ENCODE measurements around the gene MEIS1.
A peak's percentile ranks its signal among the peaks of the same experiment; 100 is the strongest.

The MEIS1 gene

DNA sequence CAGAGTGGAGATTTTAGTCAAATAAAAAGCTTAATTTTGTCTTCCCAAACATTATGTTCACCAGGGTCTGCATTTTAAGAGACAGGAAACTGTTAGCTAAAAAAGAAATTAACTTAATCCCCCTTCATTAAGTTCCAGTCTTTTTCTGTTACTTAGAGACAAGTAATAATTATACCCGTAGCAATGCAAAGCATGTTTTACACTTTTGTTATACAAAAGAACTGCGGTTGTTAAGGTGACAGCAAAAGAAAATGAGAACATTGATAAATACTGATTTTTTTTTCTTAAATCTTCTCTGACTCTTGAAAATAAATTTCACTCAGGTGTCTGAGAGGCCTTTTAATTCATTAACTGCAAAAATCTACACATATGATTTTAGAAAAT, 101.4 kb downstream of the MEIS1 start:
- no peak overlapping the region for H2BK15ac ChIP-seq (ENCODE audit: low read length)
- no CpG with 5 or more reads among the region's 2 CpGs for WGBS, 2 donors (ENCODE audit: extremely low coverage in 2 of 2, insufficient read length in 2 of 2, insufficient replicate concordance in 1 of 2)
- no peak overlapping the region for H4K91ac ChIP-seq (ENCODE audit: low read depth, low read length, poor library complexity)
- no peak overlapping the region for H2BK120ac ChIP-seq (ENCODE audit: low read depth, low read length)
- H3K14ac ChIP-seq (ENCODE audit: low read length) = no peak overlapping the region
- no peak overlapping the region for H2AFZ ChIP-seq (ENCODE audit: low read length)
- no peak overlapping the region for H4K8ac ChIP-seq (ENCODE audit: low read depth, low read length)
- H3K4me1 ChIP-seq (ENCODE audit: control insufficient read depth in 2 of 2, insufficient read depth in 1 of 2, low read depth in 1 of 2, low read length in 2 of 2) = peaks cover 2 to 31% of the 10 kb centered on the region in 2 donors
- no peak overlapping the region for H3K23ac ChIP-seq (ENCODE audit: low read depth, low read length, poor library complexity)
- no peak overlapping the region for H2AK5ac ChIP-seq (ENCODE audit: low read depth, low read length)
- H2BK12ac ChIP-seq (ENCODE audit: low read length) = no peak overlapping the region
- H3K18ac ChIP-seq (ENCODE audit: low read length) = no peak overlapping the region
- H3K4me3 ChIP-seq (ENCODE audit: low read length in 2 of 2) = no peak overlapping the region
- H2BK5ac ChIP-seq (ENCODE audit: low read length) = no peak overlapping the region
- DNase-seq (ENCODE audit: low spot score) = no peak
- H3K4me2 ChIP-seq (ENCODE audit: insufficient read depth, low read length, poor library complexity, severe bottlenecking) = no peak overlapping the region
- no peaks in the 10 kb centered on the region for H3K36me3 ChIP-seq (replicated peaks in 1 of 2; ENCODE audit: control insufficient read depth in 2 of 2, insufficient read depth in 2 of 2, low read length in 2 of 2)
- H3K9me3 ChIP-seq (replicated peaks in 1 of 2; ENCODE audit: control insufficient read depth in 2 of 2, insufficient read depth in 1 of 2, low read depth in 1 of 2, low read length in 2 of 2) = no peaks in the 10 kb centered on the region
- H3K27me3 ChIP-seq (ENCODE audit: control insufficient read depth in 3 of 3, insufficient read depth in 3 of 3, low read depth in 1 of 3, low read length in 3 of 3) = no peaks in the 10 kb centered on the region
- H3K79me1 ChIP-seq (ENCODE audit: low read depth, low read length) = no peaks in the 10 kb centered on the region
- H3K9ac ChIP-seq (ENCODE audit: low read depth, low read length, poor library complexity) = no peak overlapping the region
- H3K4ac ChIP-seq (ENCODE audit: low read length) = no peak overlapping the region
- no peak overlapping the region for H3K27ac ChIP-seq (replicated peaks; ENCODE audit: low read length)

- no peak overlapping the region for H2BK5ac ChIP-seq (ENCODE audit: low read length)
- H3K79me1 ChIP-seq (ENCODE audit: low read depth, low read length) = no peaks in the 10 kb centered on the region
- no peak overlapping the region for H2AK5ac ChIP-seq (ENCODE audit: low read depth, low read length)
- H3K14ac ChIP-seq (ENCODE audit: low read length) = no peak overlapping the region
- no peak overlapping the region for H3K9ac ChIP-seq (ENCODE audit: low read depth, low read length, poor library complexity)
- H4K91ac ChIP-seq (ENCODE audit: low read depth, low read length, poor library complexity) = no peak overlapping the region
- H3K4me3 ChIP-seq (ENCODE audit: low read length in 2 of 2) = no peak overlapping the region
- no peak overlapping the region for H2AFZ ChIP-seq (ENCODE audit: low read length)
- H2BK15ac ChIP-seq (ENCODE audit: low read length) = no peak overlapping the region
- no peak overlapping the region for H3K18ac ChIP-seq (ENCODE audit: low read length)
- H3K4me2 ChIP-seq (ENCODE audit: insufficient read depth, low read length, poor library complexity, severe bottlenecking) = no peak overlapping the region
- no peak overlapping the region for H3K23ac ChIP-seq (ENCODE audit: low read depth, low read length, poor library complexity)
- peak; percentile 20 for DNase-seq (ENCODE audit: low spot score)
- H3K27me3 ChIP-seq (ENCODE audit: control insufficient read depth in 3 of 3, insufficient read depth in 3 of 3, low read depth in 1 of 3, low read length in 3 of 3) = no peaks in the 10 kb centered on the region
- H2BK12ac ChIP-seq (ENCODE audit: low read length) = no peak overlapping the region
- no peak overlapping the region for H3K27ac ChIP-seq (replicated peaks; ENCODE audit: low read length)
- WGBS, 2 donors (ENCODE audit: extremely low coverage in 2 of 2, insufficient read length in 2 of 2, insufficient replicate concordance in 1 of 2) = no CpG with 5 or more reads among the region's 2 CpGs
- H3K36me3 ChIP-seq (replicated peaks in 1 of 2; ENCODE audit: control insufficient read depth in 2 of 2, insufficient read depth in 2 of 2, low read length in 2 of 2) = no peaks in the 10 kb centered on the region
- H2BK120ac ChIP-seq (ENCODE audit: low read depth, low read length) = no peak overlapping the region
- H3K4ac ChIP-seq (ENCODE audit: low read length) = no peak overlapping the region
- no peak overlapping the region for H4K8ac ChIP-seq (ENCODE audit: low read depth, low read length)
- peaks cover 4 to 34% of the 10 kb centered on the region in 2 donors for H3K4me1 ChIP-seq (ENCODE audit: control insufficient read depth in 2 of 2, insufficient read depth in 1 of 2, low read depth in 1 of 2, low read length in 2 of 2)
- no peaks in the 10 kb centered on the region for H3K9me3 ChIP-seq (replicated peaks in 1 of 2; ENCODE audit: control insufficient read depth in 2 of 2, insufficient read depth in 1 of 2, low read depth in 1 of 2, low read length in 2 of 2)
These were observed 102.1 kb downstream of the MEIS1 start for GRCh38 chr2:66536997-66537396.

DNA sequence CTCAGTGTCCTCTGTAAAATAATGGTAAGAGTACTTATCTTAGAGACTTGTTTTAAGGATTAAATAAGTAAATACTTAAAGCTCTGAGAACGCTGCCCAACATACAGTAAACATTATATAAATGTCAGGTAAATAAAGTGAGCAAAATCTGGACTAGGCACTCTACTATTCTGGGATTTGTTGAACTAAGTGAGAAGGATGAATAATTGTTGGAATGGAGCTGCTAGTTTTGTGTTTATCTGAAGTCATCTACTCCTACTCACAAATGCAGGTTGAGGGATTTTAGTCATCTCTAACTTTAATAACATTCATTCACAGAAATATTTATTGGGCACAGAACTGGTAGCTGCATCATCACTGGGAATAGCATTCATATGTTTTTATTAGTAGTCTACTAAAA, 103.4 kb downstream of the MEIS1 start:
- Histone ChIP-seq H2AFZ (ENCODE audit: low read length) (no peak overlapping the region), H3K9me3 (replicated peaks in 1 of 2; ENCODE audit: control insufficient read depth in 2 of 2, insufficient read depth in 1 of 2, low read depth in 1 of 2, low read length in 2 of 2) (no peaks in the 10 kb centered on the region), H4K91ac (ENCODE audit: low read depth, low read length, poor library complexity) (no peak overlapping the region), H3K4me1 (ENCODE audit: control insufficient read depth in 2 of 2, insufficient read depth in 1 of 2, low read depth in 1 of 2, low read length in 2 of 2) (peaks cover 4 to 37% of the 10 kb centered on the region in 2 donors), H3K4ac (ENCODE audit: low read length) (no peak overlapping the region), H2BK5ac (ENCODE audit: low read length) (no peak overlapping the region), H2BK15ac (ENCODE audit: low read length) (no peak overlapping the region), H3K27ac (replicated peaks; ENCODE audit: low read length) (no peak overlapping the region), H3K36me3 (replicated peaks in 1 of 2; ENCODE audit: control insufficient read depth in 2 of 2, insufficient read depth in 2 of 2, low read length in 2 of 2) (no peaks in the 10 kb centered on the region), H2BK12ac (ENCODE audit: low read length) (no peak overlapping the region), H3K79me1 (ENCODE audit: low read depth, low read length) (no peaks in the 10 kb centered on the region), H3K4me2 (ENCODE audit: insufficient read depth, low read length, poor library complexity, severe bottlenecking) (no peak overlapping the region), H2AK5ac (ENCODE audit: low read depth, low read length) (no peak overlapping the region), H3K14ac (ENCODE audit: low read length) (no peak overlapping the region), H3K27me3 (ENCODE audit: control insufficient read depth in 3 of 3, insufficient read depth in 3 of 3, low read depth in 1 of 3, low read length in 3 of 3) (no peaks in the 10 kb centered on the region), H2BK120ac (ENCODE audit: low read depth, low read length) (no peak overlapping the region), H3K4me3 (ENCODE audit: low read length in 2 of 2) (no peak overlapping the region), H3K23ac (ENCODE audit: low read depth, low read length, poor library complexity) (no peak overlapping the region), H3K18ac (ENCODE audit: low read length) (no peak overlapping the region), H4K8ac (ENCODE audit: low read depth, low read length) (no peak overlapping the region), H3K9ac (ENCODE audit: low read depth, low read length, poor library complexity) (no peak overlapping the region)
- WGBS, 2 donors (ENCODE audit: extremely low coverage in 2 of 2, insufficient read length in 2 of 2, insufficient replicate concordance in 1 of 2) = no CpG with 5 or more reads among the region's 1 CpG
- no peak for DNase-seq (ENCODE audit: low spot score)

- no peak overlapping the region for H4K8ac ChIP-seq (ENCODE audit: low read depth, low read length)
- no peak overlapping the region for H2BK120ac ChIP-seq (ENCODE audit: low read depth, low read length)
- no peak overlapping the region for H2AK5ac ChIP-seq (ENCODE audit: low read depth, low read length)
- no peak overlapping the region for H3K14ac ChIP-seq (ENCODE audit: low read length)
- H2BK15ac ChIP-seq (ENCODE audit: low read length) = no peak overlapping the region
- H3K4me2 ChIP-seq (ENCODE audit: insufficient read depth, low read length, poor library complexity, severe bottlenecking) = no peak overlapping the region
- peaks cover 6 to 39% of the 10 kb centered on the region in 2 donors for H3K4me1 ChIP-seq (ENCODE audit: control insufficient read depth in 2 of 2, insufficient read depth in 1 of 2, low read depth in 1 of 2, low read length in 2 of 2)
- no peak overlapping the region for H2BK12ac ChIP-seq (ENCODE audit: low read length)
- no peaks in the 10 kb centered on the region for H3K36me3 ChIP-seq (replicated peaks in 1 of 2; ENCODE audit: control insufficient read depth in 2 of 2, insufficient read depth in 2 of 2, low read length in 2 of 2)
- H3K9ac ChIP-seq (ENCODE audit: low read depth, low read length, poor library complexity) = no peak overlapping the region
- no peaks in the 10 kb centered on the region for H3K9me3 ChIP-seq (replicated peaks in 1 of 2; ENCODE audit: control insufficient read depth in 2 of 2, insufficient read depth in 1 of 2, low read depth in 1 of 2, low read length in 2 of 2)
- H3K4ac ChIP-seq (ENCODE audit: low read length) = no peak overlapping the region
- H2AFZ ChIP-seq (ENCODE audit: low read length) = no peak overlapping the region
- H3K23ac ChIP-seq (ENCODE audit: low read depth, low read length, poor library complexity) = no peak overlapping the region
- H3K18ac ChIP-seq (ENCODE audit: low read length) = no peak overlapping the region
- no peak overlapping the region for H2BK5ac ChIP-seq (ENCODE audit: low read length)
- no peak overlapping the region for H4K91ac ChIP-seq (ENCODE audit: low read depth, low read length, poor library complexity)
- WGBS, 2 donors (ENCODE audit: extremely low coverage in 2 of 2, insufficient read length in 2 of 2, insufficient replicate concordance in 1 of 2) = no CpG with 5 or more reads among the region's 5 CpGs
- no peak overlapping the region for H3K27ac ChIP-seq (replicated peaks; ENCODE audit: low read length)
- no peaks in the 10 kb centered on the region for H3K27me3 ChIP-seq (ENCODE audit: control insufficient read depth in 3 of 3, insufficient read depth in 3 of 3, low read depth in 1 of 3, low read length in 3 of 3)
- no peaks in the 10 kb centered on the region for H3K79me1 ChIP-seq (ENCODE audit: low read depth, low read length)
- no peak overlapping the region for H3K4me3 ChIP-seq (ENCODE audit: low read length in 2 of 2)
- no peak for DNase-seq (ENCODE audit: low spot score)
These were observed 104.5 kb downstream of the MEIS1 start for GRCh38 chr2:66539452-66539851.

Data from neuronal stem cell (in vitro differentiated cells).